Epithelial cell of esophagus (primary cell): ENCODE results near the gene SLC18A3.

Experiments
- DNase-seq: peaks from one replicate; pipeline ENCODE4 v3.0.0; 2010; ENCODE audit warnings: low read depth
- H3K4me3 ChIP-seq: 2 replicates; pipeline ENCODE4 v1.5.1; 2011; ENCODE audit warnings: mild to moderate bottlenecking, low read length, control low read depth
- CTCF ChIP-seq: IDR thresholded peaks from 2 replicates; pipeline ENCODE4 v1.5.1; 2011; ENCODE audit warnings: low read depth, mild to moderate bottlenecking, low read length, control low read depth, inconsistent platforms; ENCODE audit not compliant: insufficient read depth; ENCODE audit errors: missing control alignments

SLC18A3 gene

GRCh38 chr10:49610458-49611165, 502 bp downstream of the SLC18A3 start:
- no peak overlapping the region for H3K4me3 ChIP-seq
- DNase-seq, result no peak
- no peak for TF ChIP-seq CTCF

- peak; percentile 12 for DNase-seq
- no peak overlapping the region for H3K4me3 ChIP-seq
- TF ChIP-seq CTCF, result no peak
Observed at GRCh38 chr10:49611166-49611815, 1.2 kb downstream of the SLC18A3 start.

- DNase-seq, result no peak
- TF ChIP-seq CTCF, result no peak
- no peak overlapping the region for H3K4me3 ChIP-seq
Observed at GRCh38 chr10:49611816-49612512, 1.9 kb downstream of the SLC18A3 start.

GRCh38 chr10:49612513-49613164, 2.5 kb downstream of the SLC18A3 start:
- H3K4me3 ChIP-seq, result no peak overlapping the region
- no peak for DNase-seq
- no peak for TF ChIP-seq CTCF

- no peak overlapping the region for H3K4me3 ChIP-seq
- TF ChIP-seq CTCF, result no peak
- no peak for DNase-seq
Observed at GRCh38 chr10:49613165-49613881, 3.2 kb downstream of the SLC18A3 start.

GRCh38 chr10:49613882-49614241, 3.8 kb downstream of the SLC18A3 start, which contains the start of gene CHAT:
CHAT (plus strand) TSS chr10:49614037; CDS start chr10:49614190, 153 bp downstream.
- DNase-seq, result no peak
- TF ChIP-seq CTCF, result no peak
- H3K4me3 ChIP-seq, result no peak within 1 kb of the TSS
